DOHH2 (cell line): ENCODE data around the gene TBC1D25.
A peak's percentile ranks its signal among the peaks of the same experiment; 100 is the strongest.

Source experiments
- CTCF ChIP-seq: fragments of 200-600 bp; sonication (generic); IDR thresholded peaks from one replicate; pipeline ENCODE4 v1.5.1; 2014; ENCODE audit warnings: antibody characterized with exemption, mild to moderate bottlenecking, low read depth, low read length; ENCODE audit not compliant: poor library complexity, severe bottlenecking
- EZH2phosphoT487 ChIP-seq: fragments of 200-600 bp; sonication (generic); IDR thresholded peaks from 2 replicates; pipeline ENCODE4 v1.6.1; 2017; ENCODE audit warnings: borderline replicate concordance, mild to moderate bottlenecking, antibody characterized with exemption, low read length, moderate library complexity, mixed read lengths

DNA sequence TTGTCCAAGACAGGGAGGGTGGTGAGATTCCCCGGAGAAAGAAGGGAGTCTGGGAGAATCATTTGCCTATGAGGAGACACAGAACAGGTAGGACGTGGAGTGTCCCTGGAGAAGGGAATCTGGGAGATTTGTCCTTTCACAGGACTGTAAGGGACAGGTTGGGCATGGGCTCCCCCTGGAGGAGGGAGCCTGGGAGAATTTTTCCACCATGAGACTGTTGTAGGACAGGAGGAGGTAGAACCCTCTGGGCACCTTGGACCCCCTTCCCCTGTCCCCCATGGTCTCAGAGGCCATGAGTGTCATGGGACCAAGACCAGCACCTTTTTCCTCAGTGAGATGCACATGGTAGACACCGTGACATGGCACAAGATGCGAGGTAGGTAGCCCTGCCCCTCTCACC is 28.0 kb upstream of the TBC1D25 start:
- peak; percentile 43 for TF ChIP-seq CTCF
- no peak for TF ChIP-seq EZH2phosphoT487
